GM18508 (cell line): ENCODE results near the gene ST13.
"Not testable (repeated sequence)": the region's sequence is repeated elsewhere in the genome, so short reads cannot be mapped to it uniquely, and the experiment has no call there.

Experiments used
- ATAC-seq: cut with Tn5 transposase; IDR thresholded peaks from one replicate; pipeline ENCODE4 v1.9.1; 2021; ENCODE audit warnings: moderate number of reproducible peaks; ENCODE audit not compliant: insufficient read depth, unreplicated experiment

ST13 gene

DNA sequence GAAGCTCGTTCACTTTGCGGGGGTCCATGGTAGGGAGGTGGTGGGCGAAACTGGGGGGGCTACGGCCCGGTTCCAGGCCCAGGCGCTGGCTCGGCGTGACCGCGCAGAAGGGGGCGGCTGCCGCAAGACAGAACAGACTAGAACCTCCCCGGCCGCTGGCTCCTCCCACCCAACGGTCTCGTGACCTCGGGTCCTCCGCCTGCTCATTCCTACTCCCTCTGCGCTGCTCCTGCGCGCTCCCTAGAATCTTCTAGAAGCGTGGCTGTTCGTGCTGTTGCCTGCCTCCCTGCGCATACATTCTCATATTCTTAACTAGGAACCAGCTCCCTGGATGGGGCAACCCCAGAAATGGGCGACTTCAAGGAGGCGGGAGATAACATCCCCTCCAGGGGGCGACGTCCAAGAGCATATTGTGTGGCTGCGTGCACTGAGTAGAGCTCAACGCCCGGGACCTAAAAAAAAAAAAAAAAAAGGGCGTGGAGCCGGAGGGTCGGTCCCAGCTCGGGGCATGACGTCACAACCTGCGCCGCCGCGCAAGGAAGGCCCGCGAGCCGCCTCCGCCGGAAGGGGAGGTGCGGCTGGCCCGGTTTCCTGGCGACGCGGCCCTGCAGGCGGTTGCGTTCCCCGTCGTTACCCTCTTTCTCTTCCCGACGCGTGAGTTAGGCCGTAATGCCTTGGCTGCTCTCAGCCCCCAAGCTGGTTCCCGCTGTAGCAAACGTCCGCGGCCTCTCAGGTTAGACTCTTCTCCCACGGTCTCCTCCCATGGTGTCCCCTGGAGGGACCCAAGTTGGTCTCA is at the start of gene ST13, which contains the start of gene XPNPEP3:
ST13 (minus strand) TSS at position 127 of the 796 bp plus-strand sequence; CDS start at position 28, 99 bp downstream.
XPNPEP3 (plus strand) TSS at position 636 of the 796 bp plus-strand sequence; CDS start at position 670, 34 bp downstream.
- ATAC-seq: peak; percentile 52

DNA sequence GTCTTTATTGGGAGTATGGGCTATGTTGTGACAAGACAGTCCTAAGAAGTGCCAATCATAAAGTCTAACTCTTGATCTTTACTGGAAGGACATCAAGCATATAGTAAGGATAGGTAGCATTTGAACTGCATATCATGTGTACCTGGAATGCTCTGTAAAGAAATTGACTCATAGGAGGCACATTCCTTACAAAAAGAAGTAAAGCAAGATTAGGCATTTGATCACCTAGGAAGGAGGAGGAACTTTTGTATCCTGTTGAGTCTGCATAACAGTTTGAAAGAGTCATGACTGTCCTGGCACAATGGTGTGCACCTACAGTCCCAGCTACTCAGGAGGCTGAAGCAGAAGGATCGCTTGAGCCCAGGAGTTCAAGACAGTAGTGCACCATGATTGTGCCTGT is 47.7 kb upstream of the ST13 start:
- ATAC-seq: no peak

DNA sequence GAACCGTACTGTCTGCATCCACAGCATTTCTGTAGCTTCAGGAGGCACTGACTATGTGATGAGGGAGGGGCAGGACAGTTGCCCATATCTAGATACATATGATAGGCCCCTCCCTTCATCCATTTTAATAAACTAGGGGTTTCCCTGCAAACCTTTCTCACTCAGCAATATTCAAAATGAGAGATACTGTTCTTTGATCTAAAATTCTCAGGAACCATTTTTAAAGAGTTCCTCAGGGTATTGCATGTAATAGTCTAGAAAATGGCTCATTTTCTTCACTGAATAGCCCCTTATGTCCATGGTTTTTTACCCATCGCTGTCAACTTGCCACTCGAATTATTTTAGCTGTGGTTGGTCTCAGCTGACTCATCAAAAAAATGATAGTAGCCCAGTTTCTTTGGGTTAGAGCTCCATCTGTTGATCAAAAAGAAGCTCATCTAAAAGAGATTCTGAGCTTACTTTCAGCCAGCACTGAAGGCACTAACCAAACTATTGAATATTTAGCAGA is 42.5 kb upstream of the ST13 start:
- no peak for ATAC-seq

DNA sequence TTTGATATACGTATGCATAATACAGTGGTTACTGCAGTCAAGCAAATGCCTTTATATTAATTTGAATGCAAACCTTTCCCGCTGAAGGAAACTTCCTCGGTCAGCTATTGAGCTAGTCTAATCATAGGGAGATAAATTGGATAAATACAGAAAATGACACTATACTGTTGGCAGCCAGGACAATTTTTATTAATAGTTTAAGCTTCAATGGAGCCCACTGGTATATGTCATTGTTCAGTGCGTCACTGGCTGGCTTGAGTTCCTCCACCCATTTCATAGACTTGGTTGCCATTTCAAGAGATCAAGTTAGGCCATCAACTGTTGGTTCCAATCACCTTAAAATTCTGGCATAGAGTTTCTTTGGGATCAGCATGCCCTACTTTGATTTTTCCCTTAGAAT is 38.0 kb upstream of the ST13 start:
- ATAC-seq: no peak

DNA sequence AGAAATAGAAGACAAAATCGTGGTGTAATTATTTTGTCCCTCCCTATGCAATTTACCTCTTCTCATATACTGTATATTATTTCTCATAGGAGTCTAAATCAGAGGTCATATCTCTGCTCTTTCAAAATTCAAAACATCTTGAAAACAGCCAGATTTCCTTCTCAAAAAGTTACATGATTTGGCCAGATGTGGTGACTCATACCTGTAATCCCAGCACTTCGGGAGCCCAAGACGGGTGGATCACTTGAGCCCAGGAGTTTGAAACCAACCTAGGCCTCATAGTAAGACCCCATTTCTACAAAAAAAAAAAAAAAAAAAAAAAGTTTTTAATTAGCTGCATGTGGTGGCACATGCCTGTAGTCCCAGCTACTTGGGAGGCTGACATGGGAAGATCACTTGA is 34.4 kb upstream of the ST13 start:
- ATAC-seq: no peak

DNA sequence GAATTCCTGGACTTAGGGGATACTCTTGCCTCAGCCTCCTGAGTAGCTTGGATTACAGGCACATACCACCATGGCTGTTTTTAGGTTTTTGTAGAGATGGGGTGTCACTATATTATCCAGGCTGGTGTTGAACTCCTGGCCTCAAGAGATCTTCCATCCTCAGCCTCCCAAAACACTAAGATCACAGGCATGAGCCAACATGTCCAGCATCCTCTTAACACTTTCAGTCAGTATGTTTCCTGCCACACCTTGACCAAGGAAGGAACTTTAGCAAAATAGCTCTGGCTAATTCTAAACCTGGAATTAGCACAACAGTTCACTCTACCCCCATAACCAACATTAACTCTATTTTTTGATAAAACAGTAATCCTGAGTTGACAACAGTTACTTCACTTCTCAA is 32.7 kb upstream of the ST13 start:
- ATAC-seq: no peak

DNA sequence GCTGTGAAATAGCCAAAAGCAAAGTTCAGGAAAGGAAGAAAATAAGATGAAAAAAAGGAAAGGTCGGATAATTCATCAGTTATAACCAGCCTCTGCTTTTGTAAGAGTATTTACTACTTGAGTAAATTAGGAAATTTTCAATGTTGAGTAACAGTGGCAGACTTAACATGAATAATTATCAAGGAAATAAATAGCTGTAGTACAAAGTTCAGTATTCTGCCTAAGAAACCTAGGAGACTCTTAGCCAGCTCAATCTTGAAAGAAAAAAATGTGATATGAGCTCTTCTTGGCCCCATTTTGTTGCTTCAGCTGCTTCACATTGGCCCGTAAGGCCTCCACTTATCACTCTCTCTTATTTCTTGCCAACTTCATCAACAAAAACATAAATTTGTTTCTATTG is 22.5 kb upstream of the ST13 start:
- ATAC-seq: no peak

DNA sequence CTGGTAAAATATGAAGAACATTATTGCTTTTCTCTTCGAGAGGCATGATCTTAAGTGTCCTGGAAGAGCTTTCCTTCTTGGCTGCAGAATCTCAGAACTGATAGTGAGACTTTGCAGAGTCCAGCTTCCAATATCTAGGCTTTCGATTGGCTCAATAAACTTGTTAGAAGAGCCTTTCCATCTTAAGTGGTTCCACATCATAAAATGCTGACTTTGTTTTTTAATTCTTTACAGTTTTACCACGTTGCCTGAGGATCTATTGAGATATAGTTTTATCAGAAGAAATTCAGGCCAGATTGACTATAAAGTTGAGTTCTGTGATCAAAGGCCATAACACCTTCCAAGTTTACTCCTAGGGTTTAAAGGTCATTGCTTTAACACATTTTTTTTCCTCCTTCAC is 21.0 kb upstream of the ST13 start:
- ATAC-seq: no peak

DNA sequence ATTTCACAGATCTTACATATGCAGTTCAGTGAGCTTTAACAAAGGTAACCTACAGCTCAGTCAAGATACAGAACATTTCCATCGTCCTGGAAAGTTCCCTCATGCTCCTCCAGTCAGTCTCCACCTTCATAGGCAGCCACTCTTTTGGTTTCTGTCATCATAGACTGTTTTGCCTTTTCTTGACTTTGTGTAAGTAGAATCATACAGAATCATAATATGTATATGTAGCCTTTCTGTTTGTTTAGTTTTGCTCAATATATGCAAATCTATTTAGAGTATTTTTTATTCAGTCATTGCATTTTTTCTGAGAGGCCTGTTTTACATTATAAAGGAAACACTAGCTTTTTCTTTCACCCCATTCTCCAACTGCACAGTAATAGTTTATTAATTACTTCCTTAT is 20.5 kb upstream of the ST13 start:
- no peak for ATAC-seq

DNA sequence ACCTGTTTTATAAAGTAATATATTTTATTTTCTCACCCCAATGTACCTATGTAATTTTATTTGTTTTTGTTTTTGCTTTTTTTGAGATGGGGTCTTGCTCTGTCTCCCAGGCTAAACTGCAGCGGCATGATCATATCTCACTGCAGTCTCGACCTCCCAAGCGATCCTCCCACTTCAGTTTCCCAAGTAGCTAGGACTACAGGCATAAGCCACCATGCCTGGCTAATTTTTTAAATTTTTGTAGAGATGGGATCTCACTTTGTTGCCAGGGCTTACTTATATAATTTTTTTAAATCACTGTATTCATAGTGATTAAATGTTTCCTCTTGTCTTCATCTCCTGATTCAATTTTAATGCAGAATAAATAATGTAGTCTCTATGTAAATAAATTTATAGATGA is 18.7 kb upstream of the ST13 start:
- ATAC-seq: no peak

DNA sequence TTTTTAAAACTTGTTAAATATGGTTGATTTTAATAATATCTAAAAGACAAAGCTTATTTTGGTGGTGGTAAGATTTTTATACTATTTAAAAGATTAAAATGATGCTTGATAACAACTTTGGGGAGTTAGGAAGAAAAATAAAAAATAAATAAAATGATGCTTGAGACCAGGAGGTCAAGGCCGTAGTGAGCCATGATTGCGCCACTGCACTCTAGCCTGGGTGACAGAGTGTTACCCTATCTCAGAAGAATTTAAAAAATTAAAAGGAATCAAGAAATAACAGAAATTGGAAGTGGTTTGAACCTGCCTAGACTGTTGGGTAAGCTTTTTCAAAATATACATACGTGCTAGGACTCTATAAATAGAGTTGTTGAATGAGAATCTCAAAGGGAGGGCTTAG is 17.6 kb upstream of the ST13 start:
- no peak for ATAC-seq

DNA sequence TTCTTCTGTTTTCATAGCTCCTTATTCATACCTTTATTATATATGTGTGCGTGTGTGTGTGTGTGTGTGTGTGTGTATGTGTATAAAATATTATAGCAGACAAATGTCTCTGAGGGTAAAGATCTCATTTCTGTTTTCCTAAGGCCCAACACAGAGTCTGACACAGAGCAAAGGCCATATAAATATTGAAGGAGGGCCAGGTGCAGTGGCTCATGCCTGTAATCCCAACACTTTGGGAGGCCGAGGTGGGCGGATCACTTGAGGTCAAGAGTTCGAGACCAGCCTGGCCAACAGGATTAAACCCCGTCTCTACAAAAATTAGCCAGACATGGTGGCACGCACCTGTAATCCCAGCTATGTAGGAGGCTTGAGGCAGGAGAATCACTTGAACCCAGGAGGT is 11.9 kb upstream of the ST13 start:
- not testable (repeated sequence) for ATAC-seq

DNA sequence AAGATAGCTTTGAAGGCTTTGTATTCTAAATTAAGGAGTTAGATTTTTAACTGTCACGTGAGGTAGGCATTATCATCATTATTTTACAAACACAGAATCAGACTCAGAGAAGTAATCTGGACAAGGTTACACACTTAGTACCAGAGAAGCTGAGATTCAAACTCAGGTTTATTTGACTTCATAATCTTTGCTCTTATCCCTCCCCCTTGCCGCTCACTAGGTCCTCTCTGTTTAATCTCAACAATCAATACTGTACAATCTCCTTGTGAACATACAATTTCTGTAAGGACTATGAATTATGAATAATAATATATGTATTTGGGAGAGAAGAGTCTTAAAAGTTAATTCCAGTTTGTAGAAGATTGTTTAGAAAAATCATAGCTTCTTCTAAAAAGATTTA is 10.7 kb upstream of the ST13 start:
- ATAC-seq: no peak

DNA sequence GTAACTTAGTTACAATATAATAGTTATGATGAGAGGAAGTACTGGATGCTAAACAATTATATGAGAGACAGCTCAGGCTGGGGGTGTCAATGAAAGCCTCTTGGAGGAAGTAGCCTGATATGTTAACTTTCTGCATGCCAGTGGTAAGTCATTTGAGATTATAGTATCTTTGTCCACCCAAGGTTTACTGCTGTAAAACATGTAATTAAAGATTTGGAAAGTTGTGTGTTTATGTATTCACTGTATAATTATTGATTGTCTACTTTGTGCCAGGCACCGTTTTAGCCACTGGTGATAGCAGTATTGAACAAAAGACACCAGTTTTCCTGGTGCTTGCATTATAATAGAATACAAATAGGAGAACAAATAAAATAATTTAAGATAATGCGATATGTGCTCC is 6.1 kb upstream of the ST13 start:
- no peak for ATAC-seq

DNA sequence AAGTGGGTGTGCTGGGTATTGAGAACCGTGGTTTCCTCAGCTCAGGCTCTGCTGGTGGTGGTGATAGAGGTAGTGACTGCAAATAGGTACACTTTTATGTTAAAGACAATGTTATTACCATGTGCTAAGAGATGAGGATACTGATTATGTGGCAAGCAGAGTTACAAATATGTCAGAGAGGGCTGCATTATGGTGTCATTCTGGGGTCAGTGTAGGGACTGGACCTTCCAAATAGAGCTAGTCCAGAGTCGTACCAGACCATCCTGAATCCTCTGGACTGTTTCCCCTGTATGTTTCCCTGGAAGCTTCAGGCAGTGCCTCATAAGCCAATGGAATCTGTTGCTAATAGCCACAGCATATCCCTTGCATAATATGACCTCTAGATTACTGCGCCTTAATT is 5.6 kb upstream of the ST13 start, which contains the start of gene DNAJB7:
DNAJB7 (minus strand) TSS at position 101 of the 400 bp plus-strand sequence. CDS start 119 bp downstream, outside the sequence.
- no peak for ATAC-seq

DNA sequence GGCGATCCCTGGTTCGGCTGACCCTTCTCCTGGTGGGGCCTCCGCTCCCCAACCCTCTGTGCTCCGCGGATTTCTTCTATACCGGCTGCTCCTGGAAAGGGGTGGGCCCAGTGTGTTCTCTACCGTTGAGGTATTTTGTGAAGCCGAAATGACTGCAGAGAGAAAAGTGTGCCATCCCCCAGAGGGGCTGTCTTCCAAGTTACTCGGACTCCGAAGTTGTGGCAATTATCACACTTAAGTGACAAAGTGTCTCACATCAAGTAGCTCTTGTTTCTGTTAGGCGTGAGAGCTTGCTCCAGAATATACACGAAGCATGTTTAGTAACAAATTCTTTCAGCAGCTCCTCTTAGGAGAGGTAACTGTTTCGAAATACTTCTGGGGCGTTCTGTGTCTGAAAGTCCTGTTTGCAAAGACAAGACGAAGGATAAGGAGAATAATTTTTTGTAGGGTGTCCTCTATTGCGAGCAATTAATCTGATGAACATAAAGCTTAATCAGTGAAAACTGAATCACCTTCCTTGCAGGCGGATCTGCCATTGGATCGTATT is 943 bp upstream of the ST13 start:
- no peak for ATAC-seq

DNA sequence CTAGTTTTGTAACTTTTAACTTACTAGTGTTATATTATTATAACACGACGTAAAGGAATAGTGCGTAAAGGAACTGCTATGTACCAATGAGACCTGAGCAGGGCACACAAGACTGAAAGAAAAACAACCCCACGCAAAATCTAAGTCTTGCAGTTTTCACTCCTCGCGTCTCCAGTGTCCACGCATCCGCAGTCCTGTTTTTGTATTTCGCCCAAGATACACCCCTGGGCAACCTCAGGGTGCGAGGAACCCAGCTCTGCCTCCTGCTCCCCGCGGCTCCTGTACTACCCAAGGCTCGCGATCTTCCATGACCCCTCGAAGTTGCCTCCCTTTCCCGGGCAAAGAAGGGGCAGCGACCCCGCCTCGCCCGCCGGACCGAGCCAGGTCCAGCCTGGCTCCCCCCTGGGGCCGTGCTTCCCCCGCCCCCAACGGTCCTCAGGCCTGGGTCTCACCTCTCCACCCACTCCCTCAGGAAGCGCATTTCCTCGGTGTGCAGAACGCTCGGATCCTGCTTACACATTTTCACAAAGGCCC is 393 bp downstream of the ST13 start:
- no peak for ATAC-seq

DNA sequence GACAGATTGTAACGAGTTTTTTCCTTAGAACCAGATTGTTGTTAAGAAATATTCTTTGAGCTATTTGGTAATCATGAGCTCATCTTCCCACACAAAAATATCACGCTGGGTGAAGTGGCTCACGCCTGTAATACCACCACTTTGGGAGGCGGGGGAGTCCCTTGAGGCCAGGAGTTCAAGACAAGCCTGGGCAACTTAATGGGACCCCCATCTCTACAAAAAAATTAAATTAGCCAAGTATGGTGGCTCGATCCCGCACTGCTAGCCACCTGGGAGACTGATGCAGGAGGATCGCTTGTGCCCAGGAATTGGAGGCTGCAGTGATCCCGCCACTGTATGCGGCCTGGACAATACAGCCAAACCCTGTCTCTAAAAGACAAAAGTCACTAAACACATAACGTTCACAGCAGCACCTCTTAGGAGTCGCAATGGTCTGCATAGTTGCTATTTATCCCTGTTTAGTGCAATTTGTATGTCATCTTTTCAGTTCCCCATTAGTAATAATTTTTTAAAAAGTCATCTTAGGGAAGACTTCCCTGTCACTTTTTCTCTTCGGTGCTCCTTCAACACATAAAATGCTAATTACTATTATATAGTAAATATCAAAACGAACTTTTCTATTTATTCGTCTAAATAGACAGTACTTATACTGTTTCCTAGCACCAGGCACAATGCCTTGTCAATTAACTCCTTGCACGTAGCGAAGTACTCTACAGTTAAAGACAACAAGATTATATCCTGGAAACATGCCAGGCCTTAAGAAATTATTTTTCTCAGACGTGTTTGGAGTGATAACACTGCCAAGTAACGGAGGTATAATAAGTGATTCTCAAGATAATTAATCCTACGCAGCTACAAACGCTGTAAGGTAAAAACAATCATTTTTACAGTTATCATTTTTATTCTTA is 1.1 kb downstream of the ST13 start:
- ATAC-seq: no peak

DNA sequence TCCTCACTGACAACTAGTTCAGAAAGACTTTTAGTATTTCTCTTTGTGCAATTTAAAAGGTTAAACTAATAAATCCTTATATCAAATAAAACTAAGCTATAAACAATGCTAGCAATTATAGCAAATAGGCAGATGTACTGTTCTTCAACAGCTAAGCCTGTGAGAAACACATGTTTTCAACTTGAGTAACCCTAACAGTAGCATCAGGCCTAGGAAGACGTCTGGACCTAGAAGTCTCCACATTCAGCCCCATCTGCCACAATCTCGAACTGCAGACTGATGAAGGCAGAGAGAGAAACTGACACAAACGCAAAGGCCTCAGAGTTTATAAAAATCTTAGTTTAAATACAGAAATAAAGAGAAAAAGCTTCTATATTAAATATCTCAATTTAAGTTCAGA is 2.5 kb downstream of the ST13 start:
- ATAC-seq: no peak

DNA sequence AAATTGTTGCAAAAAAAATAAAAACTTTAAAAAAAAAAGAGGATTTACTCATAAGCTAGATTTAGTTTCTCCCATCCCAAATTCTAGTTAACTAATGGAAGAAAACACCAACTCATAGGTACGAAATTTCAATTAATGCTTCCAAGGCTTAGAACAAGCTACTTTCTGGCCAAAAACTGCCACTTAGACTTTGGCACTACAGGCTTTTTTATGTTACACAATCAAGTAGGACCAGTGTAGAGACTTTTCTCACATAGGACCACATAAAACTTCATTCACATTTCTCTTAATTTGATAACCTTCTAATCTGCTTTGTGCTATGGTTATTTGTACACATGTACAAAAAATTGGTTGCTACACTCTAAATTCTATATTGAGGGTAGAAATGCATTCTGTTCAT is 3.1 kb downstream of the ST13 start:
- ATAC-seq: no peak
